Retina (tissue), 1 donor: Measurements from ENCODE around the gene FRMPD1.
"Not testable (repeated sequence)": the region's sequence is repeated elsewhere in the genome, so short reads cannot be mapped to it uniquely, and the experiment has no call there.

Experiments used
- DNase-seq: peaks from one replicate; pipeline ENCODE4 v3.0.0-alpha.2; 2016

FRMPD1 gene

GRCh38 chr9:37745970-37746369, 95.2 kb downstream of the FRMPD1 start:
- DNase-seq: no peak

- no peak for DNase-seq
Observed at GRCh38 chr9:37746448-37747270, 95.9 kb downstream of the FRMPD1 start.

GRCh38 chr9:37747271-37747753, 96.6 kb downstream of the FRMPD1 start:
- peak; percentile 66 for DNase-seq

DNA sequence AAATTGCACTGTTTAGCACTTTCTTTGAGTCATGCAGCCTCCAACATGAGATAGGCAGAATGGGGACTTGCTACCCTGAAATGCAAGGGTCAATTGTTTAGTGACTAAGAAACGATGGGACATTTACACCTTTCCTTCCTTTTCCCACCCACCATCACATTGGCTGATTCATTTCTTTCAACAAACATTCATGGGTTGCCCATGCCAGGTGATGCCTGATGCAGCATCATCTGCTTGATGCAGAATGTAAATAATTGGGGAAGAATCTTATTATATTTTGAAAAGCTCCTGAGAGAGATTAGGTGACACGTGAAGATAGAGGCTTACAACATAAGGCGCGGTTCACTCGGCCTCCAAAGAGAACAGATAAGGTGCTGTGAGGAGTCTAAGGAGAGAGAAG, 98.4 kb downstream of the FRMPD1 start:
- DNase-seq: no peak

- DNase-seq: no peak
Observed at GRCh38 chr9:37751186-37751585, 100.4 kb downstream of the FRMPD1 start.

DNA sequence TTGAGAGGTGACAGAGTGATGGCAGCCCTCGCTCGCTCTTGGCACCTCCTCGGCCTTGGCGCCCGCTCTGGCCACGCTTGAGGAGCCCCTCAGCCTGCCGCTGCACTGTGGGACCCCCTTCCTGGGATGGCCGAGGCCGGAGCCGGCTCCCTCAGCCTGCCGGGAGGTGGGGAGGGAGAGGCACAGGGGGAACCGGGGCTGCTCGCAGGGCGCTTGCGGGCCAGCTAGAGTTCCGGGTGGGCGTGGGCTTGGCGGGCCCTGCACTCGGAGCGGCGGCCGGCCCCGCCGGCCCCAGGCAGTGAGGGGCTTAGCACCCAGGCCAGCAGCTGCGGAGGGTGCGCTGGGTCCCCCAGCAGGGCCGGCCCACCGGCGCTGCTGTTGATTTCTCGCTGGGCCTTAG, 101.0 kb downstream of the FRMPD1 start:
- not testable (repeated sequence) for DNase-seq

DNA sequence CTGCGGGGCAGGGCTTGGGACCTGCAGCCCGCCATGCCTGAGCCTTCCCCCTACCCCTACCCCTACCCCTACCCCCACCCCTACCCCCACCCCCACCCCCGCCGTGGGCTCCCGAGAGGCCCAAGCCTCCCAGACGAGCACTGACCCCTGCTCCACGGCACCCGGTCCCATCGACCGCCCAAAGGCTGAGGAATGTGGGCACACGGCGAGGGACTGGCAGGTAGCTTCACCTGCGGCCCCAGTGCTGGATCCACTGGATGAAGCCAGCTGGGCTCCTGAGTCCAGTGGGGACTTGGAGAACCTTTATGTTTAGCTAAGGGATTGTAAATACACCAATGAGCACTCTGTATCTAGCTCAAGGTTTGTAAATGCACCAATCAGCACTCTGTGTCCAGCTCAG, 101.4 kb downstream of the FRMPD1 start:
- not testable (repeated sequence) for DNase-seq

GRCh38 chr9:37752642-37753488, 102.1 kb downstream of the FRMPD1 start:
- no peak for DNase-seq

DNA sequence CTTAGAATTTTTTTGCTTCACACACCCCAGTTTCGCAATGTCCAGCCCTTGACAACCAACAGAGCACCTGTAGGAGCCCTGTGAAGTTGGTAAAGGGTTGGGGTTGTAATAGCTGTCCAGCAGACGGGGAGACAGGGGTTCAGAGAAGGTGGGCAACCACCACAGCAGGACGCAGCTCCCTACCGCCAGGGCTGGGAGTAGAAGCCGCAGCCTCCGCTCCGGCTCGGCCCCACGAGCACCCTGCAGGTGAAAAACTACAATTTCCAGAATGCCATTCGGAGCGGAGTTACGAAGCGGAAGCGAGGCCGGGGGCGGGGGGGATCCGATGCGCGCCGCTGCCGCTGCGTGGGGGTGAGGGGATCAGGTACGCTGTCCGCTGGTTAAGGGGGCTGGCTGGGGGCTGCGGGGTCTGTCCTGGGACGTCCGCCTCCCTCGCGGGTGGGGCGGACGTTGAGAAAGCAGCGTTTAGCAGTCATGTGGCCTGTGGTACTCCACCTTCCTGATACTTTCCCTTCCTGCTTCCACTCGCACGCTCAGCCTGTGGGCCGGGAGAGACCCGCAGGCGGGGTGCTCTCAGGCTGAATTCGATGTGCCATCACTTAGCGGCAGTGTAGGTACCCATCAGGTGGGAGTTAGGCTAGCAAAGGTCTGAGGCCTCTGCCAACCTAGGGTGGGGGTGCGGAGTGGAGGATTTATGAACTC, 102.9 kb downstream of the FRMPD1 start, which contains the start of gene TRMT10B:
TSS of gene TRMT10B (plus strand) at position 317 of the 702 bp plus-strand sequence. CDS start 8,127 bp downstream, outside the sequence.
- peak; percentile 79 for DNase-seq

GRCh38 chr9:37758747-37759146, 108.0 kb downstream of the FRMPD1 start:
- no peak for DNase-seq

DNA sequence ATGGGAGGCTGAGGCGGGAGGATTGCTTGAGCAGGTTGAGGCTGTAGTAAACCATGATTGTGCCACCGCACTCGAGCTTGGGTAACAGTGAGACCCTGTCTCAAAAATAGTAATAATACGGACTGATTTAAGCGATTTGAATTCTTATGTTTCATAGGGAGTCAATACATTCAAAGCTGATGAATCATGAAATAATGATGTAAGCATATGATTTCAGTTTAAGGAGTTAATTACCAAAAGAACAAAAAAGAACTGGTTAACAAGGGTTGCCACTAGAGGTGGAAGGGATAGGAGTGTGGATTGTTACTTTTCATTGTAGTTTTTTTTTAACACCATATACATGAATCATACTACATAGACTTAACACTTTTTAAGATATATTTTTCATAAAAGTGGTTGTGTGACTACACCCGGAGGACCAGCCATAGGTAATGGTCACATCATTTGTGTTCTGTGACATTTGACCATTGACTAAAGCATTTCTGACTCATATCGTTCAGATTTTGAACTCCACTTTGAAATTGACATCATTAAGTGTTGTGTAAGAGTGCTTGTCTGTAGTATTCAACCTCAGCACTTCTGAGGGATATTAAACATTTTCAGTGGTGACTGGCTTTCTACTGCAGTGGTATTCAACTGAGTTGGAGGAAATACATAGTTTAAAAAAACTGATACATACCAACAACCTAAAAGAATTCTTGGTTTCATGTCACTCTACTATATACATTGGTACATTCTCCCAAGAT, 109.8 kb downstream of the FRMPD1 start:
- DNase-seq: no peak

GRCh38 chr9:37761511-37761910, 110.8 kb downstream of the FRMPD1 start:
- DNase-seq: no peak

- not testable (repeated sequence) for DNase-seq
Observed at GRCh38 chr9:37765263-37765662, 114.5 kb downstream of the FRMPD1 start.

DNA sequence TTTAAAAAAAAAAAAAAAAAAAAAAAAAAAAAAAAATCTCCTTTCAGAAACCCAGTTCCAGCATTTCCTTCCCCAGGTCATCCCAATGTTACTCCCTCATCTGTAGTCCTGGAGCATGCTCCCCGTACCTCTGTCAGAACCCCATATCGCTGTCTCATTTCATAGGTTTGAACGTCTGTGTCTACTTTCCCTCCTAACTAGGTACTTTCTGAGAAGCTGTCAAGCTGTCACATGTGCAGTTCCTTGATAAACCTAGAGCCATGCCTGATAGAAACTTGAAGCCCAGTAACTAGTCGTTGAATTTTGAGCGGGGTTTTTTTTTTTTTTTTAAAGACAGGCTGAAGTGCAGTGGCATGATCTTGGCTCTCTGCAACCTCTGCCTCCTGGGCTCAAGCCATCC, 118.6 kb downstream of the FRMPD1 start:
- DNase-seq: no peak

- no peak for DNase-seq
Observed at GRCh38 chr9:37769995-37770394, 119.2 kb downstream of the FRMPD1 start.

GRCh38 chr9:37775216-37775919, 124.6 kb downstream of the FRMPD1 start:
- no peak for DNase-seq

- DNase-seq: no peak
Observed at GRCh38 chr9:37776328-37776727, 125.6 kb downstream of the FRMPD1 start.

DNA sequence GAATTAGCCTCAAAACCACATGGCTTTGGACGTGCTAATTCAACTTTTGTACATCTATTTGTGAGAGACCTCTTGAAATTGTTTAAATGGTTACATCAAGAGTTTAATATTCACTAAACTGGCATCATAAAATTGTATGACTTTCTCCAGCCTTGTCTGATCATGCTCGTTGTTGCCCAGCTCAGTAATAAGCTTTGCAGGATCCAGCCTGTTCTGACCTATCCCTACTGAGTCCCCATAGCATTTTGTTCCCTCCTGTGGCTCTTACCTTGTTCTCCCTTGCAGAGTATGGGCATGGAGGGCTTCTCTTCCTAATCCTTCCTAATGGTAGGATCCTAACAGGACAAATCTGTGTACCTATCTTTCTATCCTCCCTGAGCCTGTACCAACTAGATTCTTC, 127.8 kb downstream of the FRMPD1 start:
- DNase-seq: no peak

- DNase-seq: no peak
Observed at GRCh38 chr9:37784291-37784615, 133.5 kb downstream of the FRMPD1 start.

- DNase-seq: peak; percentile 96
Observed at GRCh38 chr9:37784616-37785483, 134.1 kb downstream of the FRMPD1 start, which contains the start of gene EXOSC3. TSS of gene EXOSC3 (minus strand) at chr9:37785064. CDS start at chr9:37785044, 20 bp downstream.

DNA sequence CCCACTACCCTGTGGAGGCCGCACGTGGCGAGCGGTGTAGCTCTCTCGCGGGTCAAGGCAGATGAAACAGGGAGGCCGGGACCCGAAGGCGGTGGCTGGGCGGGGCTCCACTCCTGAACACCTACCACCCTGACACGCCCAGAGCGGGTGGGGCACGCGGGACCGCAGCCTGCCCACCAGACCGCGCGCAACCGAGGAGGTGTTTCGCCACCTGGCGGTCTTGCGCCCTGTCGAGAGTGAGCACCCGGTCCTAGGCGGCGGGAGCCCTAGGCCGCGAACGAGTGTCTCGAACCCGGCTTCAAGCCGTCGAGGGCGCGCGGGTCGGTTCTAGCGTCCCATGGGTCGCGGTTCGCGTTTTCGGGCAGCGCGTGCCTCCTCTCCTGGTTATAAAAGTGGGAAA, 136.3 kb downstream of the FRMPD1 start:
- no peak for DNase-seq
